GM21381 (cell line): ENCODE results near the gene STBD1.
A peak's percentile ranks its signal among the peaks of the same experiment; 100 is the strongest.
"Not testable (repeated sequence)": the region's sequence is repeated elsewhere in the genome, so short reads cannot be mapped to it uniquely, and the experiment has no call there.

Source experiments
- ATAC-seq: cut with Tn5 transposase; IDR thresholded peaks from one replicate; pipeline ENCODE4 v1.9.1; 2021; ENCODE audit warnings: mild to moderate bottlenecking, moderate library complexity; ENCODE audit not compliant: unreplicated experiment

STBD1 gene

GRCh38 chr4:76282941-76283689, 23.4 kb upstream of the STBD1 start:
- ATAC-seq, result no peak

DNA sequence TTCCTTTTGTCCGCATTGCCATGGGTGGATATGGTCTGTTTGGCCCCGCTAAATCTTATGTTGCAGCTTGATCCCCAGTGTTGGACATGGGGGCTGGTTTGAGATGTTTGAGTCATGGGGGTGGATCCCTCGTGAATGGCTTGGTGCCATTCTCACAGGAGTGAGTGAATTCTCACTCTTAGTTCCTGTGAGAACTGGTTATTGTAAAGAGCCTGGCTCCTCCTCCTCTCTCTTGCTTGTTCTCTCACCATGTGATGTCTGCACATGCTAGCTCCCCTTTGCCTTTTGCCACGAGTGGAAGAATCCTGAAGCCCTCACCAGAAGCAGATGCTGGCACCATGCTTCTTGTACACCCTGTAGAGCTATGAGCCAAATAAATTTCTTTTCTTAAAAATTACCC, 22.6 kb upstream of the STBD1 start:
- ATAC-seq, result no peak

DNA sequence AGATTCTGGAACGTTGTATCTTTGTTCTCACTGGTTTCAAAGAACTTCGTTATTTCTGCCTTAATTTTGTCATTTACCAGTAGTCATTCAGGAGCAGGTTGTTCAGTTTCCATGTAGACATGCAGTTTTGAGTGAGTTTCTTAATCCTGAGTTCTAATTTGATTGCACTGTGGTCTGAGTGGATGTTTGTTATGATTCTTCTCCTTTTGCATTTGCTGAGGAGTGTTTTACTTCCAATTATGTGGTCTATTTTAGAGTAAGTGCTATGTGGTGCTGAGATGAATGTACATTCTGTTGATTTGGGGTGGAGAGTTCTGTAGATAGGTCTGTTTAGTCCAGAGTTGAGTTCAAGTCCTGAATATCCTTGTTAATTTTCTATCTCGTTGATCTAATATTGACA, 18.7 kb upstream of the STBD1 start:
- not testable (repeated sequence) for ATAC-seq

- ATAC-seq, result no peak
These were observed 13.8 kb upstream of the STBD1 start for GRCh38 chr4:76292730-76293129.

- ATAC-seq, result no peak
These were observed 12.8 kb upstream of the STBD1 start for GRCh38 chr4:76293772-76294171.

- no peak for ATAC-seq
These were observed 10.2 kb upstream of the STBD1 start for GRCh38 chr4:76296286-76296820.

GRCh38 chr4:76298227-76298626, 8.3 kb upstream of the STBD1 start:
- no peak for ATAC-seq

DNA sequence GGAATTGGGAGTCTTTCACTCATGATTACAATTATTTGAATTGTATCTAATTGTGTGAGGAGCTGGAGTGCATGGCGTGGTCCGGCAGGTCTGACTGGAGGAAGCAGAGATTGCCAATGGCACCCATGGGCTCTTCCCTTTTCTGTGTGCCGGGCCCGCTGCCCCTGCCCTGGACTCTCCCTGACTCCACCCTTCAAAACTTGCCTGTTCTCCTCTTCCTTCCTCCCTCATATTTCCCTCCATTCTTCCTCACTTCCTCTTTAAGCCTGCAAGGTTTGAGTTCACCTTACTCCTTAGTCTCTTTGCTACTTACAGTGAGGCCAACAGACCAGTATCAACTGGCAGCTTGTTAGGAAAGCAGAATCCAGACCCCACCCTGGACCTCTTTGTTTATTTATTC, 6.5 kb upstream of the STBD1 start:
- no peak for ATAC-seq

- peak; percentile 99 for ATAC-seq
These were observed 5.3 kb upstream of the STBD1 start for GRCh38 chr4:76301068-76301774.

GRCh38 chr4:76301775-76302162, 4.8 kb upstream of the STBD1 start:
- ATAC-seq, result no peak

- no peak for ATAC-seq
These were observed 3.6 kb upstream of the STBD1 start for GRCh38 chr4:76302826-76303438.

DNA sequence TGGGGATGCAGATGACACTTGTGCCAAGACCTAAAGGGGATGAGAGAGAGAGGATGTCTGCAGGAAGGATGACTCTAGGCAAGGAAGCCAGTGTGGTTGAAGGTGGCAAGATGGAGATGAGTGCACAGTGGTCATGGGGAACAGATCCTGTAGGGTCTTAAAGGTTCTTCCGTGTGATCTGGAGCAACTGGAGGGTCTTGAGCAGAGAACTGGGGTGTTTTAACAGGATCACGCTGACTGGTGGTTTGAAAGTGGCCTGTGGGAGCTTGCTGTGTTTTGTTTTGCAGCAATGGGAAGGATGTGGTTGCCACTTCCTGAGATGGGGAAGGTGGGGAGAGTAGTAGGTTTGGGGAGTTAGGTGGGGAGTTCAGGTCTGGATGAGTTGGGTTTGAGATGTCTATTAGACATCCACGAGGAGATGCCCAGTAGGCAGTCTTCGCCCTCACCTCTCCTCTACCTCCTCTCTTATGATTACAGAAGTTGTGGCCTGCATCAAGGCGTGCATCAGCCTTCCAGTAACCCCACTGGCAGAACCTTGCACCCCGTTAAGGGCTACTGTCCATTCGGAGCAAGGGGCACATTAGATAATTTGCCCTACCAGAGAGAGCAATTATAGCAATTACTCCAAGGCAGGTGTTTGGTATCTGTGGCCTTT, 1.4 kb upstream of the STBD1 start:
- ATAC-seq, result no peak

- no peak for ATAC-seq
These were observed 538 bp downstream of the STBD1 start for GRCh38 chr4:76306882-76307659.

DNA sequence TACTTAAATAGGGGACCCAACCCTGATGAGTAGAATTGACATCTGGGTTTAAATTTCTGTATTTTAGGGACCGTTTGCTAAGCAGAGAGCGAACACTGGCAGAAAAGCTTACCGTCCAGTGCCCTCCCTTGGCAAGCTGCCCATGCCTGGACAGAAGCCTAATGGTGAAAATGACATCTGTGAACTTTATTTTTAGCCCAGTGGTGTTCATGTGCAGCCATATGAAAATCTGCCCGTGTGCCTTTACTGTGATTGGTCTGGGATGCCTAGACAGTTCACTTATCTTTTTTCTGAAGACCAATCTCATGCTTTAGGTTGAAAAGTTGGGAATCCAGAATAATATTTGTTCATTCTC, 1.1 kb downstream of the STBD1 start:
- ATAC-seq, result no peak

GRCh38 chr4:76308548-76308947, 2.0 kb downstream of the STBD1 start:
- ATAC-seq, result no peak

- no peak for ATAC-seq
These were observed 3.5 kb downstream of the STBD1 start for GRCh38 chr4:76309939-76310550.

GRCh38 chr4:76310683-76311082, 4.2 kb downstream of the STBD1 start:
- no peak for ATAC-seq

GRCh38 chr4:76311896-76312331, 5.4 kb downstream of the STBD1 start:
- no peak for ATAC-seq

DNA sequence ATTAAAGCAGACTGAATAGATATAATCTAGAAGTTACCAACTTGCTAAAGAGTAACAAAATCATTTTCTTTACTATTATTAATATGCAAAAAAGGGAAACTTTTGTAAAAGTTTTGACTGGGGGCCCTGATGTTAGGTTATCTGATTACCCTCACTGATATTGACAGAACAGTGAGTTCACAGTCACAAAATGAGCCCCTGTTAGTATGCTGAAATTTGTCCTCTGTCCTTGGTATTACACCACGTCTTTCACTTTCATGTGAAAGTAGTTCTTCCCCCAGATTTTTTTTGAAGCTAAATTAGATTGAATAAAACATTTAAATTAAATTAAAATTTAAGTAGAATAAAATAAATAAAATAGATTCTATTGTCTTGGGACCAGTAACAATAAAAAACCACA, 5.9 kb downstream of the STBD1 start:
- no peak for ATAC-seq

DNA sequence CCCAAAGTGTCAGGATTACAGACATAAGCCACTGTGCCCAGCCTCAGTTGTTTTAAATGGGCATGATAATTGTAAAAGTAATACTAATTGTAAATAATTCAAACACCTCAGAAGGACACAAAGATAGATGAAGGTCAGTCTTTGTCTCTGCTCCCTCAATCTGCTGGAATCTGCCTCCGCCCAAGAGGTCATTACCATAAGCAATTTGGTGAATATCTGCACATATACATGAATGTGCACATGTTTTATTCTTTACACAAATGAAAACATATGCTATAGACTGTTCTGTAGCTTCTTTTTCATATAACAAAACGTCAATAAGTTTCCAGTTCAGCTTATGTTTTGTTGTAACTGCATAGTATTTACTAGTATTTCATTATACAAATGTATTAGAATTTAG, 7.0 kb downstream of the STBD1 start:
- ATAC-seq, result no peak
